UCSD-AML1 (cell line): Measurements from ENCODE around the gene UBFD1.
"Not testable (repeated sequence)": the region's sequence is repeated elsewhere in the genome, so short reads cannot be mapped to it uniquely, and the experiment has no call there.

Experiments
- DNase-seq: peaks from one replicate; lab custom pipeline; 2025; ENCODE audit not compliant: unreplicated experiment; lab: John Stamatoyannopoulos, UW

The UBFD1 gene

GRCh38 chr16:23597003-23597756 lies 39.7 kb downstream of the UBFD1 start:
- DNase-seq, result peak; percentile 16

GRCh38 chr16:23607726-23608125 lies 50.2 kb downstream of the UBFD1 start:
- DNase-seq, result no peak

DNA sequence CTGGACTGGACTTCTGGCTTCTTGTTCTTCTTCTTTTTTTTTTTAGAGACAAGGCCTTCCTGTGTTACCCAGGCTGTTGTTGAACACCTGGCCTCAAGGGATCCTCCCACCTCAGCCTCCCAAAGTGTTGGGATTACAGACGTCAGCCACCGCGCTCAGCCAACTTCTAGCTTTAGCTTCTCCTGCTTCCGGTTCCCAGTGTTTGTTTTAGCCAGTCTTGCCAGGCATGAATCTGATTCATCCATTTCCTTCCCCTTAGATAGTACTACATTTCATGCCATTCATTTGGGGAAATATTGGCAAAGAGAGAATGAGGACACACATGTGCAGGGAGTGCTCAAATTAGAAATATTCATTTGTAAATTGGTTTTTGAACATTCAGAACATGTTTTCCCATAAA lies 50.7 kb downstream of the UBFD1 start:
- peak; percentile 11 for DNase-seq

- no peak for DNase-seq
Observed at GRCh38 chr16:23609929-23610328, 52.4 kb downstream of the UBFD1 start.

DNA sequence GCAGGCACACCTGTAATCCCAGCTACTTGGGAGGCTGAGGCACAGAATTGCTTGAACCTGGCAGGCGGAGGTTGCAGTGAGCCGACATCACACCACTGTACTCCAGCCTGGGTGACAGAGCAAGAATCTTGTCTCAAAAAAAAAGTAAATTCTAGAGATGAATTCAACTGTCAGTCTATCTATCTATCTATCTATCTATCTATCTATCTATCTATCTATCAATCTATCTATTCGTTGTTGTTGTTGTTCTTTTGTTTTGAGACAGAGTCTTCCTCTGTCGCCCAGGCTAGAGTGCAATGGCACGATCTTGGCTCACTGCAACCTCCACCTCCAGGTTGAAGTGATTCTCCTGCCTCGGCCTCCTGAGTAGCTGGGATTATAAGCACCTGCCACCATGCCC lies 53.4 kb downstream of the UBFD1 start:
- not testable (repeated sequence) for DNase-seq

GRCh38 chr16:23611936-23612335 lies 54.4 kb downstream of the UBFD1 start:
- DNase-seq, result no peak

DNA sequence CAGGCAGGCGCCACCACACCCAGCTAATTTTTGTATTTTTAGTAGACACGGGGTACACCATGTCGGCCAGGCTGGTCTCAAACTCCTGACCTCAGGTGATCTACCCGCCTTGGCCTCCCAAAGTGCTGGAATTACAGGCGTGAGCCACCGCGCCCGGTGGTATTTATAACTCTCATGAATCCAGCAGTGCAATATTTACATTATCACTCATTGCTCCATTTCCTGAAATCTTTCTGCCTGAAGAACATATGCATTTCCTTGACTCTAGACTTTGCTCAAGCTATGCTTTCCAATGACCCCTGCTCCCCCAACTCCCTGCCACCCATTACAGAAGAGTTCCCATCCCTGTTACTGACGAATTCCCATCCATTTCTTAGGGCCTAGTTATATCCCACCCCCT lies 58.3 kb downstream of the UBFD1 start:
- DNase-seq, result no peak
